Measurements from ENCODE around the gene ADGRG6.
"Not testable (repeated sequence)": the region's sequence is repeated elsewhere in the genome, so short reads cannot be mapped to it uniquely, and the experiment has no call there.

The ADGRG6 gene

GRCh38 chr6:142444881-142445301, 143.1 kb downstream of the ADGRG6 start:
- Histone ChIP-seq H3K36me3 (ENCODE audit: control insufficient read depth in 4 of 4, insufficient read depth in 4 of 4, low read length in 3 of 4) (peaks cover 0 to 66% (median 18%) of the 10 kb centered on the region in 4 experiments), H3K27me3 (replicated peaks in 2 of 5; ENCODE audit: control insufficient read depth in 4 of 5, insufficient read depth in 5 of 5, low read length in 4 of 5) (no peaks in the 10 kb centered on the region), H3K9me3 (ENCODE audit: control extremely low read depth in 1 of 5, control insufficient read depth in 4 of 5, insufficient read depth in 2 of 5, low read depth in 1 of 5, low read length in 4 of 5) (no peaks in the 10 kb centered on the region), H3K4me3 (ENCODE audit: control insufficient read depth in 1 of 7, extremely low read depth in 1 of 7, insufficient read depth in 4 of 7, low read depth in 2 of 7, low read length in 6 of 7) (no peak overlapping the region), H3K4me1 (ENCODE audit: control extremely low read depth in 1 of 4, control insufficient read depth in 4 of 4, insufficient read depth in 4 of 4, low read length in 3 of 4) (peaks cover 0 to 2% (median 0%) of the 10 kb centered on the region in 4 experiments), H3K27ac (ENCODE audit: insufficient read depth in 1 of 2, low read depth in 1 of 2, low read length in 2 of 2, poor library complexity in 1 of 2, severe bottlenecking in 2 of 2) (no peak overlapping the region)
- DNase-seq: no peak
- ChIA-PET CTCF (interaction anchor here (1.1 kb wide), 1 partner anchor 49 kb away, joined by 4 read pairs; no protein-coding TSS in a partner anchor), POLR2A (no interaction called here)
- WGBS (ENCODE audit: insufficient coverage): 90% methylated on average over 2 of the region's 2 CpGs

- Histone ChIP-seq H3K27ac (ENCODE audit: insufficient read depth in 1 of 2, low read depth in 1 of 2, low read length in 2 of 2, poor library complexity in 1 of 2, severe bottlenecking in 2 of 2) (no peak overlapping the region), H3K4me3 (ENCODE audit: control insufficient read depth in 1 of 7, extremely low read depth in 1 of 7, insufficient read depth in 4 of 7, low read depth in 2 of 7, low read length in 6 of 7) (no peak overlapping the region), H3K36me3 (ENCODE audit: control insufficient read depth in 4 of 4, insufficient read depth in 4 of 4, low read length in 3 of 4) (peaks cover 0 to 71% (median 17%) of the 10 kb centered on the region in 4 experiments), H3K27me3 (replicated peaks in 2 of 5; ENCODE audit: control insufficient read depth in 4 of 5, insufficient read depth in 5 of 5, low read length in 4 of 5) (no peaks in the 10 kb centered on the region), H3K4me1 (ENCODE audit: control extremely low read depth in 1 of 4, control insufficient read depth in 4 of 4, insufficient read depth in 4 of 4, low read length in 3 of 4) (peaks cover 0 to 2% (median 0%) of the 10 kb centered on the region in 4 experiments), H3K9me3 (ENCODE audit: control extremely low read depth in 1 of 5, control insufficient read depth in 4 of 5, insufficient read depth in 2 of 5, low read depth in 1 of 5, low read length in 4 of 5) (peaks cover 0 to 2% (median 0%) of the 10 kb centered on the region in 5 experiments)
- no peak for DNase-seq
- CTCF ChIA-PET: interaction anchor here (1.1 kb wide), 1 partner anchor 50 kb away, joined by 4 read pairs; no protein-coding TSS in a partner anchor
- POLR2A ChIA-PET: no interaction called here
- no CpG with 5 or more reads among the region's 2 CpGs for WGBS (ENCODE audit: insufficient coverage)
Observed at GRCh38 chr6:142446168-142446567, 144.4 kb downstream of the ADGRG6 start.

- Histone ChIP-seq H3K27ac (ENCODE audit: insufficient read depth in 1 of 2, low read depth in 1 of 2, low read length in 2 of 2, poor library complexity in 1 of 2, severe bottlenecking in 2 of 2) (no peak overlapping the region), H3K4me1 (ENCODE audit: control extremely low read depth in 1 of 4, control insufficient read depth in 4 of 4, insufficient read depth in 4 of 4, low read length in 3 of 4) (peaks cover 0 to 2% (median 0%) of the 10 kb centered on the region in 4 experiments), H3K27me3 (replicated peaks in 2 of 5; ENCODE audit: control insufficient read depth in 4 of 5, insufficient read depth in 5 of 5, low read length in 4 of 5) (no peaks in the 10 kb centered on the region), H3K4me3 (ENCODE audit: control insufficient read depth in 1 of 7, extremely low read depth in 1 of 7, insufficient read depth in 4 of 7, low read depth in 2 of 7, low read length in 6 of 7) (no peak overlapping the region), H3K36me3 (ENCODE audit: control insufficient read depth in 4 of 4, insufficient read depth in 4 of 4, low read length in 3 of 4) (peaks cover 0 to 73% (median 18%) of the 10 kb centered on the region in 4 experiments), H3K9me3 (ENCODE audit: control extremely low read depth in 1 of 5, control insufficient read depth in 4 of 5, insufficient read depth in 2 of 5, low read depth in 1 of 5, low read length in 4 of 5) (peaks cover 0 to 2% (median 0%) of the 10 kb centered on the region in 5 experiments)
- POLR2A ChIA-PET: no interaction called here
- no peak for DNase-seq
- WGBS (ENCODE audit: insufficient coverage): 100% methylated on average over 3 of the region's 4 CpGs
- CTCF ChIA-PET: no interaction called here
Observed at GRCh38 chr6:142446576-142446975, 144.8 kb downstream of the ADGRG6 start.

DNA sequence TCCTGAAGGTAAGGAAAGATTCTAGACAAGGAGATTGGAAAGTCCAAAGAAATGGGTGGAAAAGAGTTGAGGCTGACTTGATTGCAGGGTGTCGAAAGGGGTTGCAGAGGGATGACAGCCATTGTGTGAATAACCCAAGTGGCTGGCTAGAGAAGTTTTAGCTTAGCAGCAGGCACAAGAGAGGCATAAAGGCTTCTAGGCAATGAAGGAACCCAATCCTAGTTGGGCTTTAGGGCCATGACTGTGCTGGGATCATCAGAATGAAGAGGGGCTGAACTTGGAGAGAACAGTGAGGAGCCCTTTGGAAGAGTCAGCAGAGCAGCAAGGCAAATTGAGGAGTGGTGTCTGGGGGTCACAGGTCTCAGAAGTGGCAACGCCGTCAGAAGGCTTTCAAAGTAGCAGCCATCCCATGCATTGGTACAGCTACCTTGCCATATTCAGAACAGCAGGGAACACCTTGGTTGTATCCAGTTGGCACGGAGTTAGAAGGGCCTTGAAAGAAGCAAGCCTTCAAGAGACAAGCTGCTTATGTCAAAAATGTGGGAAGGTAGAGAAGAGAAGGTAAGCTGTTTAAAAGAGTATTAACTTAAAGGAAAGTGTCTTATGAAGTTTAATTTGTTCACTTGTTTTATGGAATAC, 146.4 kb downstream of the ADGRG6 start:
- WGBS (ENCODE audit: insufficient coverage): 100% methylated on average over 4 of the region's 4 CpGs
- Histone ChIP-seq H3K4me3 (ENCODE audit: control insufficient read depth in 1 of 7, extremely low read depth in 1 of 7, insufficient read depth in 4 of 7, low read depth in 2 of 7, low read length in 6 of 7) (no peak overlapping the region), H3K4me1 (ENCODE audit: control extremely low read depth in 1 of 4, control insufficient read depth in 4 of 4, insufficient read depth in 4 of 4, low read length in 3 of 4) (peaks cover 0 to 2% (median 0%) of the 10 kb centered on the region in 4 experiments), H3K9me3 (ENCODE audit: control extremely low read depth in 1 of 5, control insufficient read depth in 4 of 5, insufficient read depth in 2 of 5, low read depth in 1 of 5, low read length in 4 of 5) (peaks cover 0 to 2% (median 0%) of the 10 kb centered on the region in 5 experiments), H3K27me3 (replicated peaks in 2 of 5; ENCODE audit: control insufficient read depth in 4 of 5, insufficient read depth in 5 of 5, low read length in 4 of 5) (no peaks in the 10 kb centered on the region), H3K27ac (ENCODE audit: insufficient read depth in 1 of 2, low read depth in 1 of 2, low read length in 2 of 2, poor library complexity in 1 of 2, severe bottlenecking in 2 of 2) (no peak overlapping the region), H3K36me3 (ENCODE audit: control insufficient read depth in 4 of 4, insufficient read depth in 4 of 4, low read length in 3 of 4) (peaks cover 0 to 73% (median 17%) of the 10 kb centered on the region in 4 experiments)
- CTCF ChIA-PET: no interaction called here
- DNase-seq: no peak
- POLR2A ChIA-PET: no interaction called here

- H3K27ac ChIP-seq (ENCODE audit: insufficient read depth in 1 of 2, low read depth in 1 of 2, low read length in 2 of 2, poor library complexity in 1 of 2, severe bottlenecking in 2 of 2); CTCF ChIA-PET; H3K27me3 ChIP-seq (replicated peaks in 2 of 5; ENCODE audit: control insufficient read depth in 4 of 5, insufficient read depth in 5 of 5, low read length in 4 of 5); H3K9me3 ChIP-seq (ENCODE audit: control extremely low read depth in 1 of 5, control insufficient read depth in 4 of 5, insufficient read depth in 2 of 5, low read depth in 1 of 5, low read length in 4 of 5); H3K4me3 ChIP-seq (ENCODE audit: control insufficient read depth in 1 of 7, extremely low read depth in 1 of 7, insufficient read depth in 4 of 7, low read depth in 2 of 7, low read length in 6 of 7); POLR2A ChIA-PET; H3K4me1 ChIP-seq (ENCODE audit: control extremely low read depth in 1 of 4, control insufficient read depth in 4 of 4, insufficient read depth in 4 of 4, low read length in 3 of 4); DNase-seq: not testable (repeated sequence)
- peaks cover 0 to 54% (median 15%) of the 10 kb centered on the region in 4 experiments for H3K36me3 ChIP-seq (ENCODE audit: control insufficient read depth in 4 of 4, insufficient read depth in 4 of 4, low read length in 3 of 4)
- WGBS (ENCODE audit: insufficient coverage): 100% methylated on average over 4 of the region's 5 CpGs
Observed at GRCh38 chr6:142450856-142451255, 149.0 kb downstream of the ADGRG6 start.

- peaks cover 0 to 37% (median 11%) of the 10 kb centered on the region in 4 experiments for H3K36me3 ChIP-seq (ENCODE audit: control insufficient read depth in 4 of 4, insufficient read depth in 4 of 4, low read length in 3 of 4)
- DNase-seq: no peak
- 86% methylated on average over 1 of the region's 2 CpGs for WGBS (ENCODE audit: insufficient coverage)
- no peak overlapping the region for H3K27ac ChIP-seq (ENCODE audit: insufficient read depth in 1 of 2, low read depth in 1 of 2, low read length in 2 of 2, poor library complexity in 1 of 2, severe bottlenecking in 2 of 2)
- CTCF ChIA-PET: interaction anchor here (0.7 kb wide), 1 partner anchor 21 kb away, joined by 3 read pairs; no protein-coding TSS in a partner anchor
- no peaks in the 10 kb centered on the region for H3K4me1 ChIP-seq (ENCODE audit: control extremely low read depth in 1 of 4, control insufficient read depth in 4 of 4, insufficient read depth in 4 of 4, low read length in 3 of 4)
- H3K4me3 ChIP-seq (ENCODE audit: control insufficient read depth in 1 of 7, extremely low read depth in 1 of 7, insufficient read depth in 4 of 7, low read depth in 2 of 7, low read length in 6 of 7): no peak overlapping the region
- no peaks in the 10 kb centered on the region for H3K27me3 ChIP-seq (replicated peaks in 2 of 5; ENCODE audit: control insufficient read depth in 4 of 5, insufficient read depth in 5 of 5, low read length in 4 of 5)
- POLR2A ChIA-PET: no interaction called here
- H3K9me3 ChIP-seq (ENCODE audit: control extremely low read depth in 1 of 5, control insufficient read depth in 4 of 5, insufficient read depth in 2 of 5, low read depth in 1 of 5, low read length in 4 of 5): peaks cover 0 to 5% (median 0%) of the 10 kb centered on the region in 5 experiments
Observed at GRCh38 chr6:142452993-142453392, 151.2 kb downstream of the ADGRG6 start.

DNA sequence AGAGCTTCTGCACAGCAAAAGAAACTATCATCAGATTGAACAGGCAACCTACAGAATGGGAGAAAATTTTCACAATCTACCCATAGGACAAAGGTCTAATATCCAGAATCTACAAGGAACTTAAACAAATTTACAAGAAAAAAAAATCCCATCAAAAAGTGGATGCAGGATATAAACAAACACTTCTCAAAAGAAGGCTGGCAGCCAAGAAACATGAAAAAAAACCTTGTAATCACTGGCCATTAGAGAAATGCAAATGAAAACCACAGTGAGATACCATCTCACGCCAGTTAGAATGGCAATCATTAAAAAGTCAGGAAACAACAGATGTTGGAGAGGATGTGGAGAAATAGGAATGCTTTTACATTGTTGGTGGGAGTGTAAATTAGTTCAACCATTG, 152.4 kb downstream of the ADGRG6 start:
- DNase-seq; H3K9me3 ChIP-seq (ENCODE audit: control extremely low read depth in 1 of 5, control insufficient read depth in 4 of 5, insufficient read depth in 2 of 5, low read depth in 1 of 5, low read length in 4 of 5); POLR2A ChIA-PET; H3K27me3 ChIP-seq (replicated peaks in 2 of 5; ENCODE audit: control insufficient read depth in 4 of 5, insufficient read depth in 5 of 5, low read length in 4 of 5); H3K4me1 ChIP-seq (ENCODE audit: control extremely low read depth in 1 of 4, control insufficient read depth in 4 of 4, insufficient read depth in 4 of 4, low read length in 3 of 4); H3K27ac ChIP-seq (ENCODE audit: insufficient read depth in 1 of 2, low read depth in 1 of 2, low read length in 2 of 2, poor library complexity in 1 of 2, severe bottlenecking in 2 of 2); H3K4me3 ChIP-seq (ENCODE audit: control insufficient read depth in 1 of 7, extremely low read depth in 1 of 7, insufficient read depth in 4 of 7, low read depth in 2 of 7, low read length in 6 of 7); CTCF ChIA-PET: not testable (repeated sequence)
- H3K36me3 ChIP-seq (ENCODE audit: control insufficient read depth in 4 of 4, insufficient read depth in 4 of 4, low read length in 3 of 4): peaks cover 0 to 29% (median 7%) of the 10 kb centered on the region in 4 experiments
- no CpG with 5 or more reads among the region's 1 CpG for WGBS (ENCODE audit: insufficient coverage)

All from common myeloid progenitor, CD34-positive (primary cell).